Naive thymus-derived CD4-positive, alpha-beta T cell (primary cell): ENCODE results near the gene IRF4. TPM values are rescaled to one million over a fixed set of nuclear protein-coding genes. Genes with fewer than 3 reads are reported as not detected.

Experiments
- ATAC-seq: fragments of 150-1000 bp; cut with Tn5 transposase; 2 replicates; pipeline ENCODE4 v1.10.0; 2021; ENCODE audit warnings: mild to moderate bottlenecking, moderate library complexity
- CTCF ChIA-PET: fragments of 350-600 bp; sonication (Branson Sonifier 250); formaldehyde crosslinking; loops from one replicate; lab custom pipeline; 2021; ENCODE audit warnings: antibody characterized with exemption; lab: Charles Lee
- POLR2A ChIA-PET: fragments of 350-600 bp; sonication (Branson Sonifier 250); formaldehyde crosslinking; loops from one replicate; lab custom pipeline; 2021; ENCODE audit warnings: antibody characterized with exemption, inconsistent platforms; lab: Charles Lee
- DNase-seq, 9 donors: peaks; one replicate each; pipeline versions ENCODE4 v3.0.0 to v3.0.0-alpha.2; 2020 to 2022; ENCODE audit warnings: mixed read lengths in 1 of 9
- H3K27ac ChIP-seq: one replicate; pipeline ENCODE4 v1.7.0; 2013; ENCODE audit warnings: mild to moderate bottlenecking, low read depth, low read length, moderate library complexity
- H3K27me3 ChIP-seq, 2 donors: one replicate each; pipeline ENCODE4 v1.7.0; 2013; ENCODE audit warnings: low read length in 2 of 2, mild to moderate bottlenecking in 2 of 2, moderate library complexity in 2 of 2; ENCODE audit not compliant: control insufficient read depth in 2 of 2, insufficient read depth in 2 of 2
- H3K36me3 ChIP-seq, 3 experiments: 1 replicate in 2 of 3; 2 replicates in 1 of 3; pipeline ENCODE4 v1.7.0; 2013; ENCODE audit warnings: low read length in 3 of 3, mild to moderate bottlenecking in 3 of 3, moderate library complexity in 1 of 3; ENCODE audit not compliant: insufficient read depth in 3 of 3, control insufficient read depth in 2 of 3
- H3K4me1 ChIP-seq, 2 donors: one replicate each; pipeline ENCODE4 v1.7.0; 2013; ENCODE audit warnings: low read length in 2 of 2, mild to moderate bottlenecking in 2 of 2, moderate library complexity in 1 of 2; ENCODE audit not compliant: control insufficient read depth in 2 of 2, insufficient read depth in 2 of 2
- H3K4me3 ChIP-seq: 2 replicates; pipeline ENCODE4 v1.7.0; 2013; ENCODE audit warnings: mild to moderate bottlenecking, low read length
- H3K9me3 ChIP-seq, 3 experiments: 1 replicate in 2 of 3; 2 replicates in 1 of 3; pipeline ENCODE4 v1.7.0; 2013; ENCODE audit warnings: low read length in 3 of 3; ENCODE audit not compliant: control insufficient read depth in 2 of 3
- H3K27ac Mint-ChIP-seq, 9 donors: one replicate each; pipeline ENCODE4 v1.8.0; 2020 to 2022; ENCODE audit warnings: mixed read lengths in 9 of 9, mild to moderate bottlenecking in 8 of 9, moderate library complexity in 5 of 9, inconsistent platforms in 2 of 9
- H3K27me3 Mint-ChIP-seq, 5 donors: one replicate each; pipeline ENCODE4 v1.8.0; 2021 to 2022; ENCODE audit warnings: mixed read lengths in 5 of 5, mild to moderate bottlenecking in 1 of 5
- H3K36me3 Mint-ChIP-seq, 5 donors: one replicate each; pipeline ENCODE4 v1.8.0; 2020 to 2022; ENCODE audit warnings: mixed read lengths in 5 of 5, mild to moderate bottlenecking in 3 of 5, inconsistent platforms in 1 of 5
- H3K4me1 Mint-ChIP-seq, 7 donors: one replicate each; pipeline ENCODE4 v1.8.0; 2020 to 2022; ENCODE audit warnings: mixed read lengths in 7 of 7, mild to moderate bottlenecking in 3 of 7, inconsistent platforms in 1 of 7
- H3K4me3 Mint-ChIP-seq, 10 donors: one replicate each; pipeline ENCODE4 v1.8.0; 2020 to 2022; ENCODE audit warnings: mild to moderate bottlenecking in 10 of 10, mixed read lengths in 10 of 10, moderate library complexity in 6 of 10, inconsistent platforms in 2 of 10
- H3K9me3 Mint-ChIP-seq, 11 donors: one replicate each; pipeline ENCODE4 v1.8.0; 2020 to 2022; ENCODE audit warnings: mixed read lengths in 11 of 11, mild to moderate bottlenecking in 4 of 11, inconsistent platforms in 1 of 11, moderate library complexity in 1 of 11
- intact Hi-C, 2 donors: fragments of 100-400 bp; cut with micrococcal nuclease; formaldehyde crosslinking; loops; one replicate each; pipeline ENCODE4 v1.15.1; 2023
- polyA plus RNA-seq, 2 donors: library from polyadenylated mRNA; unstranded; fragments of 300-500 nt; fragmentation: Illumina TruSeq; gene quantifications; one replicate each; pipeline ENCODE4 v1.2.3, GENCODE V29; 2021
- total RNA-seq, 6 experiments: library from RNA in 5 of 6; stranded (reverse) in 5 of 6; gene quantifications; 1 replicate in 5 of 6; 2 replicates in 1 of 6; pipeline ENCODE4 v1.2.3 and lab custom pipeline; 2021 to 2026

Gene IRF4
- total and polyA plus RNA-seq, 7 experiments from 2014 or later, result 3.2 to 175 (median 13.0) TPM

DNA sequence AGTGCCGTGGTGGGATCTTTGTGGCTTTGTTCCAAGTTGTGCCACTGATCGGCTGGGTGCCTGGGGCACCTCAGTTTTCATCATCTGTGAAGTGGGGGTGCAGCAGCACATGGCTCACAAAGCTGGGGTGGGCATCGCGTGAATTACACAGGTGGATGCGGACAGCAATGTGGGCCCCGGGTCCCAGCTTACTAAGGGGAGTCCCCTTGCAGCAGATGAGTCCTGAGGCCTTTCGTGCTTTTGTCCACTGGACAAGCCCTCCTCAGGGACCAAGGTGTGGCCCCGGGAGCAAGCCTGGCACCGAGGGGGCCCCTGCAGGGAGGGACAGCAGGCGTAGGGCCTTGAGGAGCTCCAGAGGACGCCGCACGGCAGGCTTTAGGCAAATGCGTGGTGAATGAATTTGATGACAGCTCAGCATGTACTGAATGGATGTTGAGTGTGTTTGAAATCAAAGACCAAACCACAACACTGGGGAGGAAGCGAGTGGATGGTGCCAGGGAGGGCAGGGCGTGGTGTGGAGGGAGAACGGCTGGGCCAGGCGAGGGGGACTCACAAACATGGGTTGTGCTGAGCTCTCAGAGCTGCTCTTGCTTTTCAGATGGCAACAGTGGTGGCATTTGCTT, 53.2 kb downstream of the IRF4 start:
- intact Hi-C loops, result loop anchor here (1.0 to 5.0 kb wide), 3 partner anchors 12 to 257 kb away; partner anchors contain the start of gene DUSP22 (in 1 of the 2)
- H3K27me3 ChIP-seq, result no peaks in the 10 kb centered on the region
- Mint-ChIP-seq H3K36me3 (peaks cover 0 to 5% (median 0%) of the 10 kb centered on the region in 5 donors), H3K27me3 (peaks cover 0 to 2% (median 0%) of the 10 kb centered on the region in 5 donors), H3K4me3 (peak overlapping the region; percentile 11 to 76 (median 52)), H3K9me3 (peaks cover 0 to 4% (median 0%) of the 10 kb centered on the region in 11 donors), H3K4me1 (peaks cover 40 to 57% (median 55%) of the 10 kb centered on the region in 7 donors), H3K27ac (peak overlapping the region; percentile 1 to 92 (median 74))
- peaks cover 36 to 48% of the 10 kb centered on the region in 2 donors for H3K4me1 ChIP-seq
- CTCF ChIA-PET, result interaction anchor here (1.6 kb wide), 2 partner anchors 55 to 80 kb away, joined by 4 to 5 read pairs; no protein-coding TSS in a partner anchor
- no peaks in the 10 kb centered on the region for H3K36me3 ChIP-seq
- DNase-seq (peak; percentile 21 to 81 (median 73)), ATAC-seq (peak; percentile 85)
- no peak overlapping the region for H3K27ac ChIP-seq
- H3K4me3 ChIP-seq, result peak overlapping the region; percentile 25
- POLR2A ChIA-PET, result interaction anchor here (0.9 to 3.9 kb wide), 5 partner anchors 11 to 53 kb away, joined by 3 to 21 read pairs (median 6); partner anchors contain the start of gene IRF4
- no peaks in the 10 kb centered on the region for H3K9me3 ChIP-seq

DNA sequence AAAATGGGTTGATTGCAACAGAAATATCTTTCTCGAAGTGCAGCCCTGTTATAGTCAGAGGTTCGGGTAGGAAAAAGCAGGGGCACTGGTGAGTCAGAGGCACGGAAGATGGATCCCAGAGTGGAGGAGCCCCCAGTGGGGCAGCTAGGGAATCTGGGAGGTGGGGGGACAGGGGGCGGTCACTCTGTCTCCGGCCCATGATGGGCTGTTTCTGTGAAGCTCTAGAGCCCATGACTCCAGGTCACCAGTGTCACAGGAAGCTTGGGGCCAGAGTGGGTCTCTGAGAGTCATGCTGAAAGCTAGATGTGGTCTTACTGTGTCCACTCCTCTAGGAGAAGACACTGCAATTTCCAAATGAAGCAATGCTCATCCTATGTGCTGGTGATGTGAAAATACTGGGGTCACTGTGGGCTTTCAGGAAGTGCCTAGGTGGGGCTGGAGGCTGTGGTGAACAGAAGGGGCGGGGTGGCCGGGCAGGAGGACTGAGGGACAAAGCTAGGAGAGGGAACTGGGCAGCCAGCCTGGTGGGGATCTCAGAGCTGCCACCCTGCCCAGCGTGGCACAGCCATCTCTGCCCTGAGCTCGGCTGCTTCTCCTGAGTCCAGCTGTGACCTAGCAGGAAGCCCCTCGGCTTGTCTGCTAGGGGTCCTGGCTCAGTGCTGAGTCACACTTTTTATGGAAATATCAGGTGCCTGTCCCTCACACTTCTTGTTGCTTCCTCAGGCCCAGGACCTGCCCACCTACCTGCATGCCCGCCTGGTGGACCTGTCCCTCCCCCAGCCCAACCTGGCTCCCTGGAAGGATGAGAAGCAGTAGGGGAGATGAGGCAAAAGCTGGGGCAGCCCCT, 54.2 kb downstream of the IRF4 start:
- intact Hi-C loops, result loop anchor here (1.0 to 5.0 kb wide), 14 partner anchors 13 to 265 kb away; partner anchors contain the start of genes DUSP22 (in 1 of the 2) and IRF4 (in 1 of the 2)
- CTCF ChIA-PET, result interaction anchor here (0.5 to 1.6 kb wide), 3 partner anchors 56 to 115 kb away, joined by 3 to 5 read pairs (median 4); no protein-coding TSS in a partner anchor
- H3K9me3 Mint-ChIP-seq, result peaks cover 0 to 2% (median 0%) of the 10 kb centered on the region in 11 donors
- DNase-seq (peak in 1 of 9 donors; percentile 21), ATAC-seq (no peak)
- peak overlapping the region; percentile 21 to 76 (median 52) for H3K4me3 Mint-ChIP-seq
- peaks cover 0 to 2% (median 0%) of the 10 kb centered on the region in 5 donors for H3K27me3 Mint-ChIP-seq
- Histone ChIP-seq H3K27me3 (no peaks in the 10 kb centered on the region), H3K4me3 (peak overlapping the region; percentile 25), H3K36me3 (no peaks in the 10 kb centered on the region), H3K27ac (no peak overlapping the region), H3K9me3 (no peaks in the 10 kb centered on the region), H3K4me1 (peaks cover 36 to 48% of the 10 kb centered on the region in 2 donors)
- H3K36me3 Mint-ChIP-seq, result peaks cover 0 to 6% (median 0%) of the 10 kb centered on the region in 5 donors
- peak overlapping the region; percentile 1 to 92 (median 74) for H3K27ac Mint-ChIP-seq
- H3K4me1 Mint-ChIP-seq, result peaks cover 40 to 58% (median 56%) of the 10 kb centered on the region in 7 donors
- POLR2A ChIA-PET, result interaction anchor here (0.7 to 3.9 kb wide), 6 partner anchors 12 to 54 kb away, joined by 3 to 21 read pairs (median 4); partner anchors contain the start of gene IRF4

DNA sequence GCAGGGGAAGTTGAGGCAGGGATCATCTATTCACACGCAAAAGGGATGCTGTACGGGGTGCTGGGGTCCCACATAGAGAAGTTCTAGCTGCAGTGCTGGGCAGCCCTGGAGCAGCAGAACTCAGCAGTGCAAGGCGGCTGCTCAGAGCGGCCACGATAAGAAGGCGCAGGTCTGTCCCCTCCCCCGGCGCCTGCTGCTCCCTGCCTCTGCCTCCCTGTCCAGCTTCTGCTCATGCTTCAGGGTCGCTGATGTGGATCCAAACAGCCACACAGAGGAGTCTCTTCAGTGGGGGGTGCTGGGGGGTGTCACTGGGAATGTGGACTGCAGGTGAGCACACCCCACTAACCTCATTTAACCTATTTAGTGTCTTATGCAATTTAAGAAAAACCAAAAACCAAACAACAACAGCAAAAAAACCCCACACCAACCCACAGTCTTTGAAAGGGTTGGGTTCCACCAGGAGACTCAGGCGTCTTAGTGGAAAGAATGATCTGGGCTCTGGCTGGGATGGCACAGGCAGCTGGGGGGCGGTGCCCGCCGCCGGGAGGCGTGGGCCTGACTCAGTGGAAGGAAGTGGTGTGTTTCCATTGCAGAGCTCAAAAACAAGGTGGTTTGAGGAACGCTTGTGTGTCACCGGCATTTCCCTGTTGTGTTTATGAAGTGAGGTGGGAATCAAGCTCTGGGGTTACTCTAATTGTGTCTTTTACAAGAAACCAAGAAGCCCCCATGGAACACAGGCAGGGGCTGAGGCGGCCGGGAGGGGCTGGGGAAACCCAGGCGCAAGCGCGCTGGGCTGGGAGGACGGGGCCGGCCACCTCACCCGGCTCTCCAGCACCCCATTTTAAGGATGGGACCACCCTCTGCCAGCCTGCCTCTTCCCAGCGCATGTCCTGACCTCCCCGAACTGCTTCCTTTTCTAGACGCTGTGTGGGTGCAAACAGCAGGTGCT, 55.1 kb downstream of the IRF4 start:
- Histone ChIP-seq H3K4me1 (peaks cover 36 to 48% of the 10 kb centered on the region in 2 donors), H3K4me3 (peak overlapping the region; percentile 38), H3K27me3 (no peaks in the 10 kb centered on the region), H3K36me3 (no peaks in the 10 kb centered on the region), H3K27ac (no peak overlapping the region), H3K9me3 (no peaks in the 10 kb centered on the region)
- DNase-seq (peak in 8 of 9 donors; percentile 51 to 95 (median 66)), ATAC-seq (peak; percentile 73)
- Mint-ChIP-seq H3K4me3 (peak overlapping the region; percentile 34 to 76 (median 59)), H3K9me3 (no peaks in the 10 kb centered on the region), H3K36me3 (peaks cover 0 to 6% (median 0%) of the 10 kb centered on the region in 5 donors), H3K27ac (peak overlapping the region; percentile 70 to 92 (median 80)), H3K4me1 (peaks cover 40 to 57% (median 56%) of the 10 kb centered on the region in 7 donors), H3K27me3 (peaks cover 0 to 2% (median 0%) of the 10 kb centered on the region in 5 donors)
- POLR2A ChIA-PET, result interaction anchor here (0.7 to 3.9 kb wide), 5 partner anchors 13 to 55 kb away, joined by 3 to 21 read pairs (median 3); partner anchors contain the start of gene IRF4
- intact Hi-C loops, result loop anchor here (1.0 to 5.0 kb wide), 14 partner anchors 16 to 264 kb away; partner anchors contain the start of gene IRF4 (in 1 of the 2)
- CTCF ChIA-PET, result interaction anchor here (0.5 to 0.9 kb wide), 4 partner anchors 13 to 114 kb away, joined by 3 read pairs; no protein-coding TSS in a partner anchor

DNA sequence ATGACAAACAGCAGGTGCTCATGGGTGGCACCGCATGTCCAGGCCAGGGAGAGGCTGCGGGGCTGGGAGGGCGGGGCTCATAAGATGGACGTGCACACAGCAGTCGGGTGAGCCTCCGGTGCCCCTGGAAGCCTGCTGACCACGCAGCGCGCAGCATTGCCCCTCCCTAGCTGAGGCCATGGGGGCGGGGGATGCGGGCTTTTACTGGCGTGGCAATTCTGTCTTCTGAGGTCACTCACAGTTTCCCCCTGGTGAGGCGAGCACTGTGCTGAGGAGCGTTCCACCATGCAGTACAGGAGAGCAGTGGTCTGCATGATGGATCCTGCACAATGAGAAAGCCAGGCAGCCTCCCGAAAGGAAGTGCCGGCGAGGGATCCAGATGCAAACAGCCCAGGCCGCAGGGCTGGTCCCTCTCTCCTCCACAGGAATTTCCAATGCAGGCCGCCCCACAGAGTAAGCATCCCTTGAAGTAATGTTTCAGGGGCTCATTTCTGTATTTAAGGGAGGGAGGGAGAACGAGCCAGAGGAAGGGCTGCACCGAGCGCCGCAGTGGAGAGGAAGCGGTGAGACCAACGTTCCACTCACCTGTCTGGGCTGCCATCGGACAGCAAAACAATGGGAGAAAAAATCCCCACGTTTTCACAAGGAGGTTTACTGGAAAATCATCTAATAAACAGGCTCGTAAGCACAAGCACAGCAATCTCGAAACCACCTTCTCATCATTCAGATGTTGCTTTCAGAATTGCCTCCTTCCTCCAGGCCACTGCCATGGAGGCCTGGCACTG, 56.0 kb downstream of the IRF4 start:
- ATAC-seq, result no peak
- Mint-ChIP-seq H3K36me3 (peaks cover 0 to 5% (median 0%) of the 10 kb centered on the region in 5 donors), H3K4me1 (peaks cover 38 to 57% (median 56%) of the 10 kb centered on the region in 7 donors), H3K4me3 (peak overlapping the region in 9 of 10 donors; percentile 16 to 76 (median 63)), H3K9me3 (no peaks in the 10 kb centered on the region), H3K27me3 (peaks cover 0 to 2% (median 0%) of the 10 kb centered on the region in 5 donors), H3K27ac (peak overlapping the region in 7 of 9 donors; percentile 43 to 92 (median 72))
- peak in 1 of 9 donors; percentile 49 for DNase-seq
- POLR2A ChIA-PET, result interaction anchor here (3.9 kb wide), 1 partner anchor 43 kb away, joined by 21 read pairs; no protein-coding TSS in a partner anchor
- intact Hi-C loops, result loop anchor here (1.0 to 5.0 kb wide), 13 partner anchors 17 to 263 kb away; partner anchors contain the start of genes EXOC2 (in 1 of the 2) and IRF4 (in 1 of the 2)
- no peaks in the 10 kb centered on the region for H3K36me3 ChIP-seq
- peaks cover 36 to 48% of the 10 kb centered on the region in 2 donors for H3K4me1 ChIP-seq
- no peaks in the 10 kb centered on the region for H3K9me3 ChIP-seq
- H3K27me3 ChIP-seq, result no peaks in the 10 kb centered on the region
- CTCF ChIA-PET, result interaction anchor here (0.8 to 0.9 kb wide), 2 partner anchors 13 to 46 kb away, joined by 3 read pairs; no protein-coding TSS in a partner anchor
- H3K27ac ChIP-seq, result no peak overlapping the region
- peak overlapping the region; percentile 38 for H3K4me3 ChIP-seq
